SJCRH30 (cell line): Measurements from ENCODE around the gene P2RY1. TPM values are rescaled to one million over a fixed set of nuclear protein-coding genes. Genes with fewer than 3 reads are reported as not detected.

Experiments
- DNase-seq, 2 experiments: peaks; one replicate each; pipeline ENCODE4 v3.0.0-alpha.2; 2015 to 2020
- H3K27ac ChIP-seq: fragments of 250-450 bp; sonication (Bioruptor Pico); 2 replicates; pipeline ENCODE4 v1.5.1; 2020; ENCODE audit warnings: mild to moderate bottlenecking, moderate library complexity
- H3K27me3 ChIP-seq: fragments of 250-450 bp; sonication (Bioruptor Pico); 2 replicates; pipeline ENCODE4 v1.5.1; 2020; ENCODE audit warnings: mild to moderate bottlenecking, moderate library complexity
- H3K36me3 ChIP-seq: fragments of 250-450 bp; sonication (Bioruptor Pico); 2 replicates; pipeline ENCODE4 v1.5.1; 2020; ENCODE audit warnings: mild to moderate bottlenecking, moderate library complexity
- H3K4me1 ChIP-seq: fragments of 250-450 bp; sonication (Bioruptor Pico); 2 replicates; pipeline ENCODE4 v1.5.1; 2020; ENCODE audit warnings: mild to moderate bottlenecking, moderate library complexity
- H3K4me3 ChIP-seq: fragments of 250-450 bp; sonication (Bioruptor Pico); 2 replicates; pipeline ENCODE4 v1.5.1; 2020; ENCODE audit warnings: mild to moderate bottlenecking, moderate library complexity
- H3K9me3 ChIP-seq: fragments of 250-450 bp; sonication (Bioruptor Pico); replicated peaks from 2 replicates; pipeline ENCODE4 v1.5.1; 2020; ENCODE audit warnings: mild to moderate bottlenecking, moderate library complexity
- total RNA-seq: library from RNA; depleted of rRNA; stranded (reverse); fragments of >200 nt; shearing (Covaris generic); gene quantifications from 2 replicates; pipeline ENCODE4 v1.2.3, GENCODE V29; 2014; rRNA removed

Gene P2RY1, protein sequence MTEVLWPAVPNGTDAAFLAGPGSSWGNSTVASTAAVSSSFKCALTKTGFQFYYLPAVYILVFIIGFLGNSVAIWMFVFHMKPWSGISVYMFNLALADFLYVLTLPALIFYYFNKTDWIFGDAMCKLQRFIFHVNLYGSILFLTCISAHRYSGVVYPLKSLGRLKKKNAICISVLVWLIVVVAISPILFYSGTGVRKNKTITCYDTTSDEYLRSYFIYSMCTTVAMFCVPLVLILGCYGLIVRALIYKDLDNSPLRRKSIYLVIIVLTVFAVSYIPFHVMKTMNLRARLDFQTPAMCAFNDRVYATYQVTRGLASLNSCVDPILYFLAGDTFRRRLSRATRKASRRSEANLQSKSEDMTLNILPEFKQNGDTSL
- total RNA-seq: 1.2 and 1.5 TPM in 2 replicates

DNA sequence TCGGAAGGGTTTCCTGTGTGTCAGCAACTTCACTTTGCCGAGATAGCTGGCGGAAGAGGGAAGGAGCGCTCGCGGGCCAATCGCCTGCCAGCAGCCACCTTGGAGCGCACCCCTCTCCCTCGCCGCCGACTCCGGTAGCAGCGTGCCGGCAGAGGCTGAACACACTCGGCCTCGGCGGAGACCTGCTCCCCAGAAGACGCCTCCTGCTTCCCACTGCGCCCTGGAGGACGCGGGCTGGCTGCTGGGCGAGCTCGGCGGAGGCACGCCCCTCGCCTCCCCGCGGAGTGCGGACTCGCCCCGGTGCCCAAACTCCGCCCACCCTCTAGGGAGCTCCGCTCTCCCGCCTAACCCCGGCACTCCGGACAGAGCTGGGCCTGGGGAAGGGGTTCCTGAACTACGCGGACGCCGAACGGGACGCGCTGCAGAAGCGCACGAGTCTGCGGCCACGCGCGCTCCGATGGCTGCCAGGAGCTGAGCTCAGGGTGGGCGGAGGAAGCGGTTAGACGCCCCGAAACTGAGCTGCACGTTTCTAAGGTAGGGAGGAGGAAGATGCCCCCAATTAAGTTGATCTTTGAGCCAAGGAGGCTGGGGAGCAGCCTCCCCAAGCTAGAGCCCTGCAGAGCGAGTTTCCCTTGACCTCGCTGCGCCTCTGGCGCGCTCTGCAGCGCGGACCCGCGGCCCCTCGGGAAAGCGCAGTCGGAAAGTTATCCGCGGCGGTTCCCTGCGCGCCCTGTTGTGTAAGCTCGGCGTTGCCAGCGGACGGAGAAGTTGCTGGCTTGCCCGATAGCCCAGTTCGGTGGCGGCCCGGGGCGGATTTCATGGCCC, at the start of gene P2RY1:
TSS of gene P2RY1 (plus strand) at position 356 of the 825 bp plus-strand sequence. CDS start 652 bp downstream, outside the sequence.
- peak; percentile 57 to 58 for DNase-seq
- peaks cover 11% of the 10 kb centered on the region for H3K4me1 ChIP-seq
- H3K36me3 ChIP-seq: no peaks in the 10 kb centered on the region
- H3K9me3 ChIP-seq: no peaks in the 10 kb centered on the region
- H3K27me3 ChIP-seq: no peaks in the 10 kb centered on the region
- peak within 1 kb of the TSS; percentile 44; the same call in 1 of the 2 replicates for H3K27ac ChIP-seq
- H3K4me3 ChIP-seq: peak within 1 kb of the TSS; percentile 59

DNA sequence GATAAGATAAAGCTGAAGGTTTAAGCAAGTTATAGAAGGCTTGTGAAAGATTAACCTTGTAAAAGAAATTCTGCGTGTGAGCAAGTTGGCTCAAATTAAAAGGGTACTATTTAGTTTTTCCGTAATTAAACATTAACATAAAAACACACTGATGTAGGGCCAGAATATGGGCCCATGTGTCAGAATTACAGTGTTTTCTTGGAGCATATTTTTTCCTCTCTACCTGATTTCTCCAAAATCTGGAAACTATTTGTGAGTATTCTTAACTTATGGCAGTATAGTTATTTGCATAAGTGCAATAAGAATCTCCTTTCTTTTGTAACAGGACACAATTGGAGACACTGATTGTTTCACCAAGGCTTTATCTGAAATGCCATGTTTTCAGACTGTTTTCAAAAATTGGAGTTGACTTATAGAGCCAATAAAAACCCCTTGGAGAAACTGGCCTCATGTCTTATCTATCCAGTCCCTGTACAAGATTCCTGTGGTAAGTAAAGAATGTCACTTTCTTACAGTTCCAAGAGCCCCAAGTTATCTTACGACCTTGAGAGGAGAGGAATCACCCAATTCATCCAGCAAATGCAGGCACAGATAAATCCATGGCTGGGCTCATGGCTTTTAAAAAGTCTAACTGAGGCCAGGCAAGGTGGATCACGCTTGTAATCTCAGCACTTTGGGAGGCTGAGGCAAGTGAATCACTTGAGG, 47.8 kb upstream of the P2RY1 start:
- Histone ChIP-seq H3K27ac (no peak overlapping the region), H3K4me1 (no peaks in the 10 kb centered on the region), H3K9me3 (0 out of 2 replicates have a peak, but pooled peaks cover 3% of the 10 kb centered on the region), H3K4me3 (no peak overlapping the region), H3K27me3 (no peaks in the 10 kb centered on the region), H3K36me3 (no peaks in the 10 kb centered on the region)
- no peak for DNase-seq

DNA sequence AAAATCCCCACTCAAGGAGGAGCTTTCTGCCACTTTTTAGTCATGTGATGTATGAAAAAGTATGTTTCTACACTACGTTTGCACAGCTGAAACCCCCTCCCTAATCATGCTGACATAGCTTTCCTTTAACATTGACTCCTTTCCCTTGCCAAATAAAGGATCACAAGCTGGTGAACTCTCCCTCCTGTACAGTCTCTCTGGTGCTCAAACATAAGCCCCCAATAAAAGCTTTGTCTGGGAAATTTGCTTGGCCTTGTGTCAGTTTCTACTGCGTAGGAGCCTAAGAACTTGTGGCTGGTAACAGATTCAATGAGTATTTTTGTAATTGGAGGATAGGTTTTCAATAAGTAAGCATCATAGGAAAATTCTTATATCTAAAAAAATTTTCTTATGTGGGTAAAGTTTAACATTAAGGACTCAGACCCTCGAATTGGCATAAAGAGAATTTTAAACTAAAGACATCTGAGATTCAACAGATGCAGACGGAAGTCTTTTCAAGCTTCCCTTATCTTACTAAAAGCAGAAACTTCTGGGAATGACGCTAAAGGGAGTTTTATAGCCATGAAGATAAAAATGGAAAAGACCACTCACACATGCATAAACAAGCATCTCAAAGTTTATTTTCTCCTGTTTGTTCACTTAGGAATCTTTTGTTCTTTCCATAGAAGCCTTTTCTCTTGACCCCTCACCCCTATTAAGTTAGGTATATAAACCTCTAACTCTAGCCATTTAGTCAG, 44.1 kb upstream of the P2RY1 start:
- H3K4me3 ChIP-seq: no peak overlapping the region
- no peaks in the 10 kb centered on the region for H3K27me3 ChIP-seq
- 0 out of 2 replicates have a peak, but pooled peaks cover 3% of the 10 kb centered on the region for H3K9me3 ChIP-seq
- no peaks in the 10 kb centered on the region for H3K4me1 ChIP-seq
- no peak for DNase-seq
- H3K36me3 ChIP-seq: no peaks in the 10 kb centered on the region
- H3K27ac ChIP-seq: no peak overlapping the region

DNA sequence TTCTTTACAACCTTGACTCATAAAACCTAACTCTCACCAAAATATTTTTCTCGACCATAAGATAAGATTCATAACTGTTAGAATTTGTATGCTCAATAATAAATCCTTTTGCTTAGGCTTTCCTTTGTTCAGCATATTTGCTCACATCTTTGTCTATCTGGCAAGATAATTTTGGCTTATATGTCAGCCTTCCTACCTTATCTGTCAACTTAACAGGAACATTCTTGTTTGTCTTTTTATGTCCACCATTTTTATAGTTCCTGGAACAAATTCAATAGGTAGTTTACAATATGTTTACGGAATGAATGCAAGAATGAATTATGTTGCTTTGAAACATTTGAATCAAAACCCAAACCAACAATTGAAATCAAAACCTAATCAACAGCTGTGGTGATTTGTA, 41.0 kb upstream of the P2RY1 start:
- no peak overlapping the region for H3K4me3 ChIP-seq
- H3K9me3 ChIP-seq: no peaks in the 10 kb centered on the region
- H3K27me3 ChIP-seq: no peaks in the 10 kb centered on the region
- no peak overlapping the region for H3K27ac ChIP-seq
- no peaks in the 10 kb centered on the region for H3K36me3 ChIP-seq
- no peaks in the 10 kb centered on the region for H3K4me1 ChIP-seq
- DNase-seq: no peak

DNA sequence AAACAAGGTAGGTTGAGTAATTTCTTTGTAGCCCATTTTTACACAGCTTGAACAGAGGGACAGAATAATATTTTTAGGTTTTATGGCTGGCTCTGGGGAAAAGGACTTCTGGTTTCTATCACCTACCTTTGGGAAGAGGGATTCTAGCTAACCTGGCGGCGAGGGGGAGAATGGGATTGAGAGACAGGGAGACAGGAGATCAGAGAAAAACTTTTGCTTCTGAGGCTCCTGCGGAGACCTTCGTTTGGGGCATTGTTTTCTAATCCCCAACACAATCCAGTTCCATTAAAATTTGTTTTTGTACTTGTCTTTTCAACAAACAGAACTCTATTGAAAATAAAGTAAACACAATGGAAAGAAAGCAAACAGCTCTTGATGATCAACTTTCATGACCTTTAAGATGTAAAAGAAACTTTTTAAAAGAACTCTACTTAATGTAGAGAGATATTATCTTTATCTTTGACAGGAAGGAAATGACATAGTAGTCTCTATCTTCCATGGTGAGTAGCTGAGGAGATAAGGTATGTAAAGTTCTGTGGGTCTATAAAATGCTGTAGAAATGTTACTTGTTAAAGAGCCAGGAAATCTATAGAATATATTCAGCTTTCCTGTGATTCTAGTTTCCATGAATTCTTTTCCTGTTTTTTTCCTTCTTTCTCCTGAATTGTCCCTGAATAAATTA, 37.0 kb upstream of the P2RY1 start:
- H3K27me3 ChIP-seq: no peaks in the 10 kb centered on the region
- no peak for DNase-seq
- H3K4me3 ChIP-seq: no peak overlapping the region
- H3K36me3 ChIP-seq: no peaks in the 10 kb centered on the region
- no peaks in the 10 kb centered on the region for H3K9me3 ChIP-seq
- H3K27ac ChIP-seq: no peak overlapping the region
- no peaks in the 10 kb centered on the region for H3K4me1 ChIP-seq

DNA sequence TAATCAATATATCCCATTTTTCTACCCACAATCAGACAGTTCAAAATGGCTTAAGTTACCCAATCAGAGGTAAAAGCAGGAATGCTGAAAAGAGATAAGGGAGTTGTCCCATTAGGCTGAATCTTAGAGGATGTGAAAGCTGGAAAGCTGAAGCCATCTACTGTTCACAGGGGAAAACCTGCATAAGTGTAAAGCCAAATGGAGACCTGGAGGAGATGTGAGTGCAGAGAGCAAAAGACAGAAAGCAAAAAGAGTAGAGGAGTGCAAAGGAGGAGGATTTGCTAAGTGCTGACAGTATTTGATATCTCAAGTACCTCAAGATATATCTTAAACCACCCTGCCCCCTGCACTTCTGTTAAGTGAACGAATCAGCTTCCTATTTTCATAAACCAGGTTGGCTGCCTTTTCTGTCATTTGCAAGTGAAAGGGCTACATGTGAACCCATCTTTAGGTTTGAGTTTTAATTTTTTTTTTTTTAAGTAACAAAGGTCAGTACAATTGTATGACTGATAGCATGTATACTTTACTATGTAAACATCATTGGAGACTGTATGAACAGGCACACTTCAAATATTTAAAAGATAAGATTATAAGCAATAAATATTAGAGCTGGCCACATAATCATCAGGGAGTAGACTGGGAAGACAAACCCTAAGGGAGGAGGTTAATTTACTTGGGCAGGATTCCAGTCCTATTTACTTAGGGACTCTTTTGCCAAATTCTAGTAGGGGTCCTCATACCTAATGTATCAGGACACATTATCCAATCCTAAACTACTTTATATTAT, 22.8 kb upstream of the P2RY1 start:
- Histone ChIP-seq H3K4me1 (no peaks in the 10 kb centered on the region), H3K4me3 (no peak overlapping the region), H3K27me3 (no peaks in the 10 kb centered on the region), H3K27ac (no peak overlapping the region), H3K36me3 (no peaks in the 10 kb centered on the region), H3K9me3 (no peaks in the 10 kb centered on the region)
- no peak for DNase-seq

DNA sequence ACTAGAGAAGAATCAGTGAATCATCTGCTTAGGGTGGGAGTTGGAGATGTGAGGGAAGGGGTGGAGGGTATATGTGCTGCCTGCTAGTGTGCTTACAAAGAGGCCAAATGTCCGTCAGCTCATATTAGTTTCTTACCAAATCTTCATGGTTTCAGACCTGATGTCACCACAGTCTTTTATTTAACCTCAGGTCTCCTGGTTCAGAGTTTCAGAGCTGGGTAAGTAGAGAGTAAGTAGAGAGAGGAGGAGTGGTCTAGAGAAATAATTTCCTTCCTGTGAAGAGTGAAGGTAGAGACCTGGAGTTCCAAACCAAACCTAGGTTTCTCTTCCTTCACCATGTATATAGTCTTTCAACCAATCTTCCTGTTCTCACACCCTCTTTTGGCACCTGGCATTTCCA, 17.5 kb upstream of the P2RY1 start:
- H3K27ac ChIP-seq: no peak overlapping the region
- no peaks in the 10 kb centered on the region for H3K4me1 ChIP-seq
- no peaks in the 10 kb centered on the region for H3K27me3 ChIP-seq
- no peak for DNase-seq
- H3K9me3 ChIP-seq: no peaks in the 10 kb centered on the region
- H3K4me3 ChIP-seq: no peak overlapping the region
- H3K36me3 ChIP-seq: no peaks in the 10 kb centered on the region

DNA sequence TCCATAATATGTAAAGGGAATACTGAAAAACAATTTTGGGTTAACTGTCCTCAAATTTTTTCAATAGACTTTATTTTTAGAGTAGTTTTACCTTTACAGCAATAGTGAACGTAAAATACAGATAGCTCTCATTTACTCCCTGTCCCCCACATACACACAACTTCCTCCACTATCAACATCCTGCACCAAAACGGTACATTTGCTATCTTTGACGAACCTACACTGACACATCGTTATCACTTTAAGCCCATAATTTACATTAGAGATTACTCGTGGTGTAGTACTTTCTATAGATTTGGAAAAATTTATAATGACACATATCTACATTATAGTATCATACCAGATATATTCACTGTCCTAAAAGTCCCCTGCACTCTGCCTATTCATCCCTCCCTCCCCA, 16.9 kb upstream of the P2RY1 start:
- DNase-seq: no peak
- Histone ChIP-seq H3K9me3 (no peaks in the 10 kb centered on the region), H3K36me3 (no peaks in the 10 kb centered on the region), H3K4me3 (no peak overlapping the region), H3K27me3 (no peaks in the 10 kb centered on the region), H3K4me1 (no peaks in the 10 kb centered on the region), H3K27ac (no peak overlapping the region)

DNA sequence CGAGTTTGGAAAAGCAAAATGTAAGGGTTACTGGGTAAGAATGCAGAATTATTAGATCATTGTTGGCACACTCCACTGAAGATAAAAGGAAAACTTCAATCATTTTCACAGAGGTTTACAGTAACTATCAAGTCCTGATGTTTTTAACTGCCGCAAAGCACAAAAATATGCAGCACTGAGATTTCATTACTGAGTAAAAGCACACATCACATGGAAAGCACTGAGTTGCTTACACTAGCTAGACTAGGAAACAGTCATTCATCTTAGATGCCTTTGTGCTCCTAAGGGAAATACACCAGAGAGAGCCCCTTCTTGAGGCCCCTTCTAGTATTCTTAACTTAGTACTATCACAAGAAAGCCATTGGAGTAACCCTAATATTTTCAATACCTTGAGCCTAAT, 11.8 kb upstream of the P2RY1 start:
- H3K4me3 ChIP-seq: no peak overlapping the region
- H3K27ac ChIP-seq: no peak overlapping the region
- H3K4me1 ChIP-seq: no peaks in the 10 kb centered on the region
- H3K27me3 ChIP-seq: no peaks in the 10 kb centered on the region
- H3K36me3 ChIP-seq: no peaks in the 10 kb centered on the region
- no peak for DNase-seq
- no peaks in the 10 kb centered on the region for H3K9me3 ChIP-seq

DNA sequence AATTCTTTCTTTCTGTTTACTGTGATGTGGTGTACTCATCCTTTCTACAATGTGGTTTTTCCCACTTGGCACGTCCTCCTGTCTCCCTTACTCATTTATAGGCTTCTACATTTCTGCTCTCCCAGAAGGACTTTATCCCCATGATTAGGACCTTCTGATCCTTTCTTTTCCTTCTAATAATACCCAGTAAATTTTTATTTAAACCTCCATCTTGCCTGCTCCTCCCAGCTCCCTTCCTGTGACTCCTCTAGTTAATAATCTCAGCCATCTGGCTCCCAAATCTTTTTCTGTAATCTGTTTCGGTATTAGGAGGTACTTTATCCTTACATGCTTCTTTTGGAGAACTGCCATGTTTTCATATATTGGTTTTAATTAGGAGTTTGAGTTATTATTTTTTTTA, 11.2 kb upstream of the P2RY1 start:
- H3K27ac ChIP-seq: no peak overlapping the region
- no peaks in the 10 kb centered on the region for H3K36me3 ChIP-seq
- no peaks in the 10 kb centered on the region for H3K27me3 ChIP-seq
- no peaks in the 10 kb centered on the region for H3K9me3 ChIP-seq
- DNase-seq: no peak
- H3K4me3 ChIP-seq: no peak overlapping the region
- no peaks in the 10 kb centered on the region for H3K4me1 ChIP-seq

DNA sequence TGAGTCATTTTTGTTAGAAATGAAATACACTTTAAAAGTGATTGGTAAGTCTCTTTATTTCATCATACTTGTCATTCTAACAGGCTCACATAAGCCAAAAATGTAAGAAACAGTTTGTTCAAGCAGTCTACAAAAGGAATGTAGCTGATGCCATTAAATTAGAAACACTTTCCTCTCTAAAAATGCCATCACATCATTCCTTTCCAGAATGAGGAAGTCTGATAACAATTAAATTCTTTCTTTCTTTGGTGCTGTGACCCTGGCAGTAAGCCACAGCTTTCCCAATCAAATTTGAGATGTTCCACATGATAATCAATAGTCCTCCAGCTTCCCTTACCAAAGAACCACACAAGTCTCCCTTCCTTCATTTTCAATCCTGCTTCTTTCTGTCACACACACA, 9.4 kb upstream of the P2RY1 start:
- Histone ChIP-seq H3K4me1 (no peaks in the 10 kb centered on the region), H3K4me3 (no peak overlapping the region), H3K27me3 (no peaks in the 10 kb centered on the region), H3K9me3 (no peaks in the 10 kb centered on the region), H3K36me3 (no peaks in the 10 kb centered on the region), H3K27ac (no peak overlapping the region)
- no peak for DNase-seq

DNA sequence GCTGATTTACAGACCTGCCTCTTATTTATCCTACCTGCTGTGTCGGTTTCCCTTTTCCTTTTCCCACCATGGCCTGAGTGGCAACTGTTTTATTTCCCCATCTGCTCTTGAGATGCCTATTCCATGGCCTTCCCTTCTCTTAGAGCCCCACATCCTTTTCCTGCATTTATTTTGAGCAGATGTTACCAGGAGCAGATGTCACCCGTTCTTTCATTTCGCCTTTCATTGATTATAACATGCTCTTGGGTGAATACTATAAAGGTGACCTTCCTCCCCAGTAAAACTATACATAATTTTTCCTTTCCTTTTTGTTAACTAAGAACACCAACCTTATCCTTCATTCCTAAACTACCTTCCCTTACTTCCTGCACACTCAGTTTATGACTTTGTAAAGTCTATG, 8.5 kb upstream of the P2RY1 start:
- no peak overlapping the region for H3K27ac ChIP-seq
- H3K27me3 ChIP-seq: no peaks in the 10 kb centered on the region
- H3K9me3 ChIP-seq: no peaks in the 10 kb centered on the region
- H3K36me3 ChIP-seq: no peaks in the 10 kb centered on the region
- H3K4me1 ChIP-seq: no peaks in the 10 kb centered on the region
- H3K4me3 ChIP-seq: no peak overlapping the region
- no peak for DNase-seq

DNA sequence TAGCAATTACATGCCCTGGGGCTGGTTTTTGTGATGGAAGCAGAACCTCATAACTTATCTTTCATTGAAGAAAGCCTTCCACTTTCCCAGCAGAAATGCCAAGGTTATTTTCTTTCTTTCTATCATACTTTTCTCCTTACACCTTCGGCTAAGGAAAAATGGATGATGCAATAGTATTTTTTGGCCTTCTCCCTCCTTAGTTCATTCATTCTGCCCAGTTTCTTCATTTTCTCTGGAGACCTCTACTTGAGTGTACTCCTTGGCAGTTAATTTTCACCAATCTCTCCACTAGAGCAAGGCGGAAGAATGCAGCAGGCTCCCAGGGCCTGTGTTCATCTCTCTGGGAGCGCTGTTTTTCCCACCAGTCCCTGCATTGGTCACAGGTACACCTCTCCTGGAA, 7.6 kb upstream of the P2RY1 start:
- no peaks in the 10 kb centered on the region for H3K27me3 ChIP-seq
- no peaks in the 10 kb centered on the region for H3K9me3 ChIP-seq
- H3K4me3 ChIP-seq: no peak overlapping the region
- H3K36me3 ChIP-seq: no peaks in the 10 kb centered on the region
- no peak overlapping the region for H3K27ac ChIP-seq
- no peak for DNase-seq
- no peaks in the 10 kb centered on the region for H3K4me1 ChIP-seq
